GM20000 (cell line): ENCODE measurements around the gene PDE1C.
"Not testable (repeated sequence)": the region's sequence is repeated elsewhere in the genome, so short reads cannot be mapped to it uniquely, and the experiment has no call there.

Source experiments
- DNase-seq: peaks from one replicate; pipeline ENCODE4 v3.0.0; 2012; ENCODE audit warnings: low spot score
- TF ChIP-seq, protein P1 (sequence below): IDR thresholded peaks from 2 replicates; pipeline ENCODE4 v1.5.1; 2012; ENCODE audit warnings: mild to moderate bottlenecking, control low read depth; ENCODE audit errors: extremely low read depth, missing control alignments

PDE1C gene

DNA sequence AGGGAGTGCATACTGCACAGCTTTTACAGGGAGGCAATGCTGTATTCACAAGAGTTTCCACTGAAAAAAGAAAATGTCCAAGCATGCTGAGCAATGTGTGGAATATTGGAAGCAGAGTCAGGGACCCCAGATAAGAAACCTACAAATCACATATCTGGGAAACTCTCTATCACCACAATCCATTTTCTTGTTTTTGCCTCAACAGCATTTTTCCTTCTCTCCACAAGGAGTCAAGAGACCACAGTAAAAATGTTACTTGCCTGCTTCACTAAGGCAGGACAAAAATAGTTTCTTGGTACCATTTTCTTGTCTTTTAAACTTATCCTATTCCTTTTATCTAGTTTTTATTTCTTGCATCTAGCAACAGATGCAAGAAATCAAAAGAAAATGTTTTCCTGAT is 19.5 kb upstream of the PDE1C start:
- no peak for DNase-seq
- TF ChIP-seq, protein P1, sequence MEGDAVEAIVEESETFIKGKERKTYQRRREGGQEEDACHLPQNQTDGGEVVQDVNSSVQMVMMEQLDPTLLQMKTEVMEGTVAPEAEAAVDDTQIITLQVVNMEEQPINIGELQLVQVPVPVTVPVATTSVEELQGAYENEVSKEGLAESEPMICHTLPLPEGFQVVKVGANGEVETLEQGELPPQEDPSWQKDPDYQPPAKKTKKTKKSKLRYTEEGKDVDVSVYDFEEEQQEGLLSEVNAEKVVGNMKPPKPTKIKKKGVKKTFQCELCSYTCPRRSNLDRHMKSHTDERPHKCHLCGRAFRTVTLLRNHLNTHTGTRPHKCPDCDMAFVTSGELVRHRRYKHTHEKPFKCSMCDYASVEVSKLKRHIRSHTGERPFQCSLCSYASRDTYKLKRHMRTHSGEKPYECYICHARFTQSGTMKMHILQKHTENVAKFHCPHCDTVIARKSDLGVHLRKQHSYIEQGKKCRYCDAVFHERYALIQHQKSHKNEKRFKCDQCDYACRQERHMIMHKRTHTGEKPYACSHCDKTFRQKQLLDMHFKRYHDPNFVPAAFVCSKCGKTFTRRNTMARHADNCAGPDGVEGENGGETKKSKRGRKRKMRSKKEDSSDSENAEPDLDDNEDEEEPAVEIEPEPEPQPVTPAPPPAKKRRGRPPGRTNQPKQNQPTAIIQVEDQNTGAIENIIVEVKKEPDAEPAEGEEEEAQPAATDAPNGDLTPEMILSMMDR: no peak

DNA sequence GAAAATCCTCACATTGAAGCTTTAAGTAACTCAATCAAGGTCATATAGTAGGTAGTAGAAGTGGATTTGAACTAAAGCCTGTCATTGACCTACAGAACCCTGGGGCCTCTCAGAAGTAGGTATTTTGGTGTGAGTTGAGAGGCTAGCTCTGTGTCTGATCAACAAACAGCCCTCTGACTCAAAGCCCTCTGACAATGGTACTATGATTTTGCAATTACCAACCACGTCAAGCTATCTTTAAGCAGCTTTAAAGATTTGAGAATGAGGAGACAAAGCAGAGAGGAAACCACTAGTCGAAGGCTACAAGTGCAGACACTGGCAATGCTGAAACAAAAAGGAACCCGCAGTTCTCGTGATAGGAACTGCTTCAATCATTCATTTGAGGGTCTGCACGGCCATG is 19.0 kb upstream of the PDE1C start:
- no peak for DNase-seq
- TF ChIP-seq, protein P1: no peak

DNA sequence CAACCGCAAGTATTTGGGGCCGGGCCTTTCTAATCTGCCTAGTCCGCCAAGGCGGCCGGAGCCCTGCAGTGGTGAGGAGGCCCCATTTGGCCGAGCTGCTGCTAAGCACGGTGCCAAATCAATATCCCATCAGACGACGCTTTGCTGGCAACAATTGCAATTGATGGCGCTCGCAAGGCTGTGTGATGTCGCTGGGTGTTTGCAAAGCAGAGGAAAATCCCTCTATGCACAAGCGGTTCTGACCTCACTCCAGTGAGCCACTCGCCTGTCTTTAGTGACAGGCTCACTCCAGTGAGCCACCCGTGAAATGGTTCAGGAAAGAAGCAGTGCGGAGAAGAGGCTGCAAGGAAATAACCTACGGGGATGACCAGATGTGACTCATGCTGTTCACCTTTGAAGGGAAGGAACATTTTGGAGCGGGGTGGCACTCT is 18.3 kb upstream of the PDE1C start:
- no peak for DNase-seq
- TF ChIP-seq, protein P1: no peak

DNA sequence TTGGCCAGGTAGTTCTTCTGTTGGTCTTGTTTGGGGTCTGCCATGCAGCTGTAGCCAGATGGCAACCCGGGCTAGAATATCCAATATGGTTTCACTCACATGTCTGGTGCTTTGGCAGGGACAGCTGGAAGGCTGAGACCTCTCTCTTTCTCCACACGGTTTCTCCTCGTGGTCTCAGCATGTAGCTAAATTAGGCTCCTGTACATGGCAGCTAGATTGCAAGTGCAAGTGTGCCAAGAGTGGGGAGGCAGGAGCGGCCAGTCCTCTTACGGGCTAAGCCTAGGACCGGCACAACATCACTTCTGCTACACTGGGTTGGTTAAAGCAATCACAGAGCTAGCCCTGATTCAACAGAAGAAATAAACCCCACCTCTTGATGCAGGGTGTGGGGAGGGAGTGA is 9.3 kb upstream of the PDE1C start:
- TF ChIP-seq, protein P1: no peak
- no peak for DNase-seq

DNA sequence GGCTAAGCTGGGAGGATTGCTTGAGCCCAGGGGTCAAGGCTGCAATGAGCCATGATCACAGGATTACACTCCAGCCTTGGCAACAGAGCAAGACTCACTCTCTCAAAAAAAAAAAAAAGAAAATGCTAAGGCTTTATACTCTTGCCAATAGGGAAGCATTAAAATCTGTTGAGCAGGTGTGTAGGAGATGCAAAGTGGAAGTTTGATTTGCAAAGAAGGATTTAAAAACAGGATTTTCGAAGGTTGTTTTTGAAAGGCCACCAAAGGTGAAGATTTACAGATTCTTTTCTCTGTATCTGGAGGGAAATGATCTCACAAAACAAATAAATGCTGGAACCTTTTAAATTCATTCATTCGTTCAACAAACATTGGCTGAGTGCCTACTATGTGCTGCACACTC is 8.6 kb upstream of the PDE1C start:
- DNase-seq: no peak
- TF ChIP-seq, protein P1: no peak

DNA sequence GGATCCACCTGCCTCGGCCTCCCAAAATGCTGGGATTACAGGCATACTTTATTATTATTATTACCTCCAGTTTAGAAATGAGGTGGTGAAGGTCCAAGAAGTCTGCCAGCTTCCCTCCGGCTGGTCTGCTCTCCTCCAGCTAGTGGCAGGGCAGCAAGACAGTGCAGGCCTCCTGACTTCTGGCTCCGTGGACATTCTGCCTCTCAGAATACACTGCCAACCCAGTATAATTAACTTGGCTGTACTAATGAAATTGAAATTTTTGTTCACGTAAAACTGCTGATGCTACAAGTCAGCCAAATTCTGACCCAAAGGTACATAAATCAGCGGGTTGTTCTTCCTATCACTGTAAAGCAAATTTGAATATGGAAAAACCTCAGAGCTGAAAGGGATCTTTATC is 7.6 kb upstream of the PDE1C start:
- TF ChIP-seq, protein P1: no peak
- DNase-seq: no peak

DNA sequence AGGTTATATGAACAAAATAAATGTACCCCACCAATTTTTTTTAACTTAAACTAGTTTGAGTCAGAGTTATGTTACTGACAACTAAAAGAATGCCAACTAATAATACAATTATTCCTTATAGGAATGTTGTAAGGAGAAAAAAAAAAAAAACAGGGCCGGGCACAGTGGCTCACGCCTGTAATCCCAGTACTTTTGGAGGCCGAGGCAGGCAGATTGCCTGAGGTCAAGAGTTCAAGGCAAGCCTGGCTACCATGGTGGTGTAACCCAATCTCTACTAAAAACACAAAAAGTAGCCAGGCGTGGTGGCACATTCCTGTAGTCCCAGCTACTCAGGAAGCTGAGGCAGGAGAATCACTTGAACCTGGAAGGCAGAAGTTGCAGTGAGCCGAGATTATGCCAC is 6.6 kb upstream of the PDE1C start:
- not testable (repeated sequence) for DNase-seq

DNA sequence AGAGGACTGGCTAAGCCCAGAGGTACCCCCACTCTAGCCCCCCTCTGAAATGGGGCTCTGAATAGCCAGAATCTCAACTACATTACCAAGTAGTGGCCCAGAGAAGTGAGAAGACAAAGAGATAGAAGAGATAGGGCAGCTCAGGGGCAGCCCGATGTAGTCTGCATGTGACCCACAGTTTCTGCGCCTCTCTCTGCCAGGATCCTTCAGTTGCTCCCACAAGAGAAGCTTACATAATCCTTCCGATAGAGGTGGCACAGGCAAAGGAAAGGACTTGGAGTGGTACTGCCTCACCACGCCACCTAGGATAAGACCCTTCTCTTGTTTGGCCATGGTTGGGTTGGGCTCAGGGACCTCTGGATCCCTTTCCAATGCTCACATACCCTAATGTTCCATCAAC is 5.4 kb upstream of the PDE1C start:
- TF ChIP-seq, protein P1: no peak
- no peak for DNase-seq
